Colonic mucosa (tissue), 4 donors: ENCODE measurements around the gene ANTXR1. TPM values are rescaled to one million over a fixed set of nuclear protein-coding genes. Genes with fewer than 3 reads are reported as not detected.

Experiments used
- DNase-seq: peaks from one replicate; pipeline ENCODE4 v3.0.0-alpha.2; 2020
- H3K27ac ChIP-seq: fragments of 200-600 bp; one replicate; pipeline ENCODE4 v1.8.0; 2021
- H3K27me3 ChIP-seq: fragments of 200-600 bp; one replicate; pipeline ENCODE4 v1.8.0; 2021
- H3K36me3 ChIP-seq: fragments of 200-600 bp; one replicate; pipeline ENCODE4 v1.8.0; 2021
- H3K4me1 ChIP-seq: fragments of 200-600 bp; one replicate; pipeline ENCODE4 v1.8.0; 2021; ENCODE audit warnings: mild to moderate bottlenecking
- H3K4me3 ChIP-seq: fragments of 200-600 bp; one replicate; pipeline ENCODE4 v1.8.0; 2021
- H3K9ac ChIP-seq, 2 donors: one replicate each; pipeline ENCODE4 v1.7.0; 2013; ENCODE audit warnings: control low read depth in 2 of 2, low read depth in 2 of 2, low read length in 2 of 2
- H3K9me3 ChIP-seq: fragments of 200-600 bp; one replicate; pipeline ENCODE4 v1.8.0; 2021
- CTCF ChIP-seq: fragments of 200-600 bp; IDR thresholded peaks from one replicate; pipeline ENCODE4 v1.8.0; 2022; ENCODE audit warnings: antibody characterized with exemption, mild to moderate bottlenecking
- intact Hi-C: fragments of 100-400 bp; cut with DNase I; formaldehyde crosslinking; loops from one replicate; pipeline ENCODE4 v1.14.1; 2022
- total RNA-seq, 2 donors: library from RNA; stranded (reverse); fragmentation: NEBNext Ultra II Directional in 1 of 2; extraction: Animal tissue kit (Norgen Biotek cat#: 25700) in 1 of 2; gene quantifications; one replicate each; pipeline ENCODE4 v1.2.1, GENCODE V29; 2021
- donor health status: healthy.
- donor health status: DM: no; HTN: no; CAD: no.
- donor health status: DM: no; HTN: no; CAD: no.

The ANTXR1 gene
- total RNA-seq, 2 donors from 2014 or later: 8.1 to 17.0 TPM

DNA sequence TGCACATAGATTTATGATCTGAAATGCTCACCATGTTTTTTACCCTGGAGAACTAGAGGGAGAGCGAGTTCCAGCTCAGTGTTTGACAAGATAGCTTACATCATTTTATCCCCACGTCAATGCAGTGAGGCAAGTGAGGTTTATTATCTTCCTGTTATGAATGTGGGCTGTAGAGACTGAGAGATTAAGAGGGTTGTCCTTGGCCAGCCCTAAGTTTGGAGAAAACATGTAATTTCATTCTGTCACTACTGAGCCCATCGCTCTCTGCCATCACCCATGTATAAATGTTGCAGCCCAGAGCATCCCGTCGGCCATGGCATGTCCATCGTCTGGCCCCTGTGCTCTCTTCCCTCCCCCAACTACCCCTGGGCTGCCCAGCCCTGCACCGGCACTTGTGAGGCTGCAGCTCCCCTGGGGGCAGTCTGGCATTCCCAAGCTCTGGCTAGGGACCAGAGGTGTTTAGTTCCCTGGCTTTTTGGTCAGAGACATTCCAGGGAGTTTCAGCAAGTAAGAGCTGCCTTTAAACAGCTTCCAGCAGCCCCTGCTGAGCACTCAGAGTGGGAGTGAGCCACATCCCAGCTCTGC is 136.7 kb downstream of the ANTXR1 start:
- TF ChIP-seq CTCF: no peak
- intact Hi-C loops: loop anchor here (10.0 kb wide), 1 partner anchor 155 kb away; no protein-coding TSS in a partner anchor
- H3K9ac ChIP-seq: no peak overlapping the region
- H3K27me3 ChIP-seq: no peaks in the 10 kb centered on the region
- no peaks in the 10 kb centered on the region for H3K9me3 ChIP-seq
- H3K36me3 ChIP-seq: no peaks in the 10 kb centered on the region
- DNase-seq: no peak
- no peak overlapping the region for H3K4me3 ChIP-seq
- H3K4me1 ChIP-seq: no peaks in the 10 kb centered on the region
- H3K27ac ChIP-seq: no peak overlapping the region

GRCh38 chr2:69151931-69152330 is 139.0 kb downstream of the ANTXR1 start:
- Histone ChIP-seq H3K36me3 (no peaks in the 10 kb centered on the region), H3K9ac (no peak overlapping the region), H3K4me1 (no peaks in the 10 kb centered on the region), H3K9me3 (no peaks in the 10 kb centered on the region), H3K27ac (no peak overlapping the region), H3K27me3 (no peaks in the 10 kb centered on the region), H3K4me3 (no peak overlapping the region)
- TF ChIP-seq CTCF: no peak
- intact Hi-C loops: loop anchor here (10.0 kb wide), 1 partner anchor 153 kb away; no protein-coding TSS in a partner anchor
- DNase-seq: no peak

DNA sequence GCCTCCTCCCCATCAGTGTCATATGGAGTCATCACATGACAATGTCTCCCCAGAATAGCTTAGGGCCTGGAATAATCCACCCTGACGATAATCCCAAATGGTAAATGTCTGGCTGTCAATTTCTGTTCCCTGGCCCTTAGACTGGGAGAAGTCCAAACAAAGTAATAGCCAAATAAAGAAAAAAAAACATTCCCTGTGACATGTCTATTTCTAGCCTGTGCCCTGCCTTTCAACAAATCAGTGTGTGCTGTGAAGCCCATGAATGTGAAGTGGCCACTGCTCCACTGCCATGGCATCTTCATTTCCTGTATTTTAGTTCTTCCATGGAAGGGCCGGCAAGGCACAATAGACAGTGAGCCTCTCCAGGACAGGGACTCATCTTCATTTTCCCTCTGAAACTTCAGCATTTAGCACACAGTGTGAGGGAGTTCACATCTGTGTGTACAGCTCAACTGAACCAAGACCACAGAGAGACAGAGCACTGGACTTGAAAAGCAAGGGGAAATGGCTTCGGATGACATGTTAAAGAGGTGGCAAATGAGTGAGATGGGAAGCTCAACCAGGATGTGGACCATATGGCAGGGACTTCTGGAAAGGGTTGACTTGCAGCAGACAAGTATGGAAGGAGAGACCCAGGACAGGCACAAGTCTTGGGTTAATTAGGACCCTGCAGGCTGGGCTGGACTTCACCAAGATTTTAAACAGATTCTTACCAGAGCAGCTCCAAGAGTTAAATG is 140.0 kb downstream of the ANTXR1 start:
- H3K27me3 ChIP-seq: no peaks in the 10 kb centered on the region
- no peaks in the 10 kb centered on the region for H3K9me3 ChIP-seq
- no peak for TF ChIP-seq CTCF
- no peak overlapping the region for H3K27ac ChIP-seq
- no peaks in the 10 kb centered on the region for H3K4me1 ChIP-seq
- intact Hi-C loops: loop anchor here (10.0 kb wide), 1 partner anchor 152 kb away; no protein-coding TSS in a partner anchor
- no peak overlapping the region for H3K4me3 ChIP-seq
- H3K36me3 ChIP-seq: no peaks in the 10 kb centered on the region
- H3K9ac ChIP-seq: no peak overlapping the region
- no peak for DNase-seq

GRCh38 chr2:69154106-69154505 is 141.1 kb downstream of the ANTXR1 start:
- intact Hi-C loops: loop anchor here (10.0 kb wide), 1 partner anchor 151 kb away; no protein-coding TSS in a partner anchor
- Histone ChIP-seq H3K36me3 (no peaks in the 10 kb centered on the region), H3K9ac (no peak overlapping the region), H3K27me3 (no peaks in the 10 kb centered on the region), H3K4me1 (no peaks in the 10 kb centered on the region), H3K9me3 (no peaks in the 10 kb centered on the region), H3K4me3 (no peak overlapping the region), H3K27ac (no peak overlapping the region)
- no peak for DNase-seq
- no peak for TF ChIP-seq CTCF

DNA sequence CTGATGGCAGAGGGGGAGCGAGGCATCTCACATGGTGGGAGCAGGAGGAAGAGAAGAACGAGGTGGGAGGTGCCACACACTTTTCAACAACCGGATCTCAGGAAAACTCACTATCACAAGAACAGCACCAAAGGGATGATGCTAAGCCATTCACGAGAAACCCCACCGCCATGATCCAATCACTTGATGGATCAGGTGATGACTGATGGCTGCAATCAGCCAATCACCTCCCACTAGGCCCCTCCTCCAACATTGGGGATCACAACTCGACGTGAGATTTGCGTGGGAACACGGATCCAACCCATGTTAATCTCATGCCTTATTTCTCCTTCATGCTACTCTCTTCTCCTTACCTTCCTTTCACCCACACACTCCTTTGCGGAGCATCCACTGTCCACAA is 143.6 kb downstream of the ANTXR1 start:
- H3K36me3 ChIP-seq: no peaks in the 10 kb centered on the region
- H3K9me3 ChIP-seq: no peaks in the 10 kb centered on the region
- no peak overlapping the region for H3K27ac ChIP-seq
- no peak for TF ChIP-seq CTCF
- no peaks in the 10 kb centered on the region for H3K27me3 ChIP-seq
- intact Hi-C loops: loop anchor here (10.0 kb wide), 1 partner anchor 148 kb away; no protein-coding TSS in a partner anchor
- no peak overlapping the region for H3K9ac ChIP-seq
- DNase-seq: no peak
- H3K4me3 ChIP-seq: no peak overlapping the region
- no peaks in the 10 kb centered on the region for H3K4me1 ChIP-seq
